RWPE2 (cell line): ENCODE results near the gene REXO1.
"Not testable (repeated sequence)": the region's sequence is repeated elsewhere in the genome, so short reads cannot be mapped to it uniquely, and the experiment has no call there.

Experiments
- ATAC-seq: fragments of 200-7000 bp; cut with Tn5 transposase; 3 replicates; pipeline ENCODE4 v1.9.1; 2021; ENCODE audit warnings: low read depth
- DNase-seq: peaks from one replicate; pipeline ENCODE4 v3.0.0-alpha.2; 2020; ENCODE audit warnings: low spot score
- H3K27ac ChIP-seq: fragments of 450-650 bp; 2 replicates; pipeline ENCODE4 v1.5.1; 2017; ENCODE audit warnings: mild to moderate bottlenecking; ENCODE audit not compliant: poor library complexity, severe bottlenecking
- H3K27me3 ChIP-seq: fragments of 250-450 bp; sonication (Bioruptor Pico); 2 replicates; pipeline ENCODE4 v1.5.1; 2021; ENCODE audit warnings: mild to moderate bottlenecking, moderate library complexity; ENCODE audit not compliant: insufficient read depth, poor library complexity, severe bottlenecking
- H3K36me3 ChIP-seq: fragments of 250-450 bp; sonication (Bioruptor Pico); 2 replicates; pipeline ENCODE4 v1.5.1; 2020; ENCODE audit warnings: low read depth, mild to moderate bottlenecking, moderate library complexity
- H3K4me1 ChIP-seq: fragments of 250-450 bp; sonication (Bioruptor Pico); 2 replicates; pipeline ENCODE4 v1.5.1; 2021; ENCODE audit warnings: mild to moderate bottlenecking, moderate library complexity; ENCODE audit not compliant: insufficient read depth, poor library complexity, severe bottlenecking
- H3K4me3 ChIP-seq: fragments of 250-450 bp; sonication (Bioruptor Pico); 2 replicates; pipeline ENCODE4 v1.5.1; 2021; ENCODE audit warnings: mild to moderate bottlenecking, moderate library complexity; ENCODE audit not compliant: severe bottlenecking
- H3K9me3 ChIP-seq: fragments of 250-450 bp; sonication (Bioruptor Pico); 2 replicates; pipeline ENCODE4 v1.5.1; 2021; ENCODE audit warnings: mild to moderate bottlenecking, moderate library complexity; ENCODE audit not compliant: severe bottlenecking
- TF ChIP-seq, protein P1 (sequence below): fragments of 450-650 bp; IDR thresholded peaks from one replicate; pipeline ENCODE4 v1.5.1; 2017; ENCODE audit warnings: mild to moderate bottlenecking, moderate library complexity; ENCODE audit not compliant: poor library complexity, severe bottlenecking

Gene REXO1

DNA sequence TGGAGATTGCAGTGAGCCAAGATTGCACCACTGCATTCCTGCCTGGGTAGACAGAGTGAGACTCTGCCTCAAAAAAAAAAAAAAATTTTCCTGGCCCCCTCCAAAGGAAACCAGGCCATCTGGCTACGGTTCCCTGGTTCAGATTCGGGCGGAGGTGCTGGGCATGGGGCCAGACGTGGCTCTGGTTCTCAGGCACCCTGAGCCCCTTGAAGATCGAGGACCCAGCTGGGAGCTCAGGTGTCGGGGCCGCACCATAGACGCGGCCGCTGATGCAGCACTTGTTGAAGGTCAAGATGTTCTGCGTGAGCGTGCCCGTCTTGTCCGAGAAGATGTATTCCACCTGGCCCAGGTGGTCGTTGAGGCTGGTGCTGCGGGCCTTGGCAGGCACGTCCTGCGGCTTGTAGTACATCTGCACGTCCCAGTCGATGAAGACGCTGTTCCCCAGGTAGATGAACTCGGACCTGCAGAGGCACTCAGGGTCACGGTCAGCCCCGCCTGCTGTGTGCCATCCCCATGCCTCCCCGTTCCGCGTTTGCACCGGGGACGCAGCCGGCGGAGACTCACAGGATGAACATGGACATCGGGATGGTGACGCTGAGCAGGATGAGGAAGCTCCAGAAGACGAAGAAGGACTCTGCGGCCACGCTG is 48.5 kb downstream of the REXO1 start:
- no peak overlapping the region for H3K27ac ChIP-seq

DNA sequence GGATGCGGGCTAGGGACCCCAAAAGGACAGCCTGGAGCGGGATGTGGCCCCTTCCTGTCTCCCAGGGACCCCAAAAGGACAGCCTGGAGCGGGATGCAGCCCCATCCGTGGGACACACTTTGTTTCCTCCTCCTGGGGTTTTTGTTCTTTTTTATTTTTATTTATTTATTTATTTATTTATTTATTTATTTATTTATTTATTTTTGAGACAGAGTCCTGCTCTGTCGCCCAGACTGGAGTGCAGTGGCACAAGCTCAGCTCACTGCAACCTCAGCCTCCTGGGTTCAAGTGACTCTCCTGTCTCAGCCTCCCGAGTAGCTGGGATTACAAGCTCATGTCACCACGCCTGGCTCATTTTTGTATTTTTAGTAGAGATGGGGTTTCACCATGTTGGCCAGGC is 51.0 kb downstream of the REXO1 start:
- H3K36me3 ChIP-seq, ATAC-seq, H3K9me3 ChIP-seq, DNase-seq, H3K4me3 ChIP-seq, H3K4me1 ChIP-seq, H3K27ac ChIP-seq: not testable (repeated sequence)
- H3K27me3 ChIP-seq, result peaks cover 12% of the 10 kb centered on the region

More for the DNA sequence above, 48.5 kb downstream of the REXO1 start:
- DNase-seq (peak; percentile 40), ATAC-seq (no peak)
- no peaks in the 10 kb centered on the region for H3K4me1 ChIP-seq
- no peaks in the 10 kb centered on the region for H3K36me3 ChIP-seq
- TF ChIP-seq, protein P1, sequence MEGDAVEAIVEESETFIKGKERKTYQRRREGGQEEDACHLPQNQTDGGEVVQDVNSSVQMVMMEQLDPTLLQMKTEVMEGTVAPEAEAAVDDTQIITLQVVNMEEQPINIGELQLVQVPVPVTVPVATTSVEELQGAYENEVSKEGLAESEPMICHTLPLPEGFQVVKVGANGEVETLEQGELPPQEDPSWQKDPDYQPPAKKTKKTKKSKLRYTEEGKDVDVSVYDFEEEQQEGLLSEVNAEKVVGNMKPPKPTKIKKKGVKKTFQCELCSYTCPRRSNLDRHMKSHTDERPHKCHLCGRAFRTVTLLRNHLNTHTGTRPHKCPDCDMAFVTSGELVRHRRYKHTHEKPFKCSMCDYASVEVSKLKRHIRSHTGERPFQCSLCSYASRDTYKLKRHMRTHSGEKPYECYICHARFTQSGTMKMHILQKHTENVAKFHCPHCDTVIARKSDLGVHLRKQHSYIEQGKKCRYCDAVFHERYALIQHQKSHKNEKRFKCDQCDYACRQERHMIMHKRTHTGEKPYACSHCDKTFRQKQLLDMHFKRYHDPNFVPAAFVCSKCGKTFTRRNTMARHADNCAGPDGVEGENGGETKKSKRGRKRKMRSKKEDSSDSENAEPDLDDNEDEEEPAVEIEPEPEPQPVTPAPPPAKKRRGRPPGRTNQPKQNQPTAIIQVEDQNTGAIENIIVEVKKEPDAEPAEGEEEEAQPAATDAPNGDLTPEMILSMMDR, result no peak
- no peaks in the 10 kb centered on the region for H3K9me3 ChIP-seq
- no peak overlapping the region for H3K4me3 ChIP-seq
- H3K27me3 ChIP-seq, result peaks cover 12% of the 10 kb centered on the region

GRCh38 chr19:1796395-1797142 is 51.7 kb downstream of the REXO1 start:
- Histone ChIP-seq H3K27me3 (peaks cover 12% of the 10 kb centered on the region), H3K36me3 (no peaks in the 10 kb centered on the region), H3K27ac (no peak overlapping the region), H3K4me3 (no peak overlapping the region), H3K9me3 (no peaks in the 10 kb centered on the region), H3K4me1 (no peaks in the 10 kb centered on the region)
- TF ChIP-seq, protein P1, result no peak
- ATAC-seq, result no peak
- DNase-seq, result no peak

DNA sequence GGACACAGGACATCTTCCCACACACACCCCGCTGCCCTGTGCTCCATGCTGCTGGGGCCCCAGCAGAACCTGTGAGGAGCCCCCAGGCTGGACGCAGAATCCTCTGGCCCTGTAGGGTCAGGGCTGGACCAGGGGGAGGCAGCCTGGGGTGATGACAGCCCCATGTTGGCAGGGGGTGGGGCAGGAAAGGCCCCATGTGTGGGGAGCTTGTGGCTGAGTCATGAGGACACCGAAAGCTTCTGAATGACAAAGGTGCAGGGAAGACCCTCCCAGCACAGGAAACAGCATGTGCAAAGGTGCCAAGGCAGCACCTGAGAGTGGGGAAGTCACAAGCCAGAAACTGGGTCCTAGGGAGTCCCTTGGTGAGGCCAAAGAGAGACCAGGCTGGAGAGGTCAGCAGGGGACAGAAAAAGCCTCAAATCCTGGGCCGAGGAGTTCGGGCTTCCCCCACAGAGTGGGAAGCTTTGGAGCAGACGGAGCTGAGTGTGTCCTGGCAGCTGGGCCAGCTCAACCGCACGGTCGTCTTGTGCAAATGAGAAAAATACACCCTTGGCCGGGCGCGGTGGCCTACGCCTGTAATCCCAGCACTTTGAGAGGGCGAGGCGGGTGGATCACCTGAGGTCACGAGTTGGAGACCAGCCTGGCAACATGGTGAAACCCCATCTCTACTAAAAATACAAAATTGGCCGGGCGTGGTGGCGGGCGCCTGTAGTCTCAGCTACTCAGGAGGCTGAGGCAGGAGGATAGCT is 53.7 kb downstream of the REXO1 start:
- ATAC-seq (0 out of 3 replicates have a peak, but pooled peaks have one; percentile 8), DNase-seq (no peak)
- Histone ChIP-seq H3K27ac (no peak overlapping the region), H3K9me3 (no peaks in the 10 kb centered on the region), H3K27me3 (peaks cover 13% of the 10 kb centered on the region), H3K36me3 (no peaks in the 10 kb centered on the region), H3K4me1 (no peaks in the 10 kb centered on the region), H3K4me3 (no peak overlapping the region)
- TF ChIP-seq, protein P1, result no peak

- Histone ChIP-seq H3K27me3 (peaks cover 15% of the 10 kb centered on the region), H3K27ac (no peak overlapping the region), H3K4me1 (no peaks in the 10 kb centered on the region), H3K9me3 (no peaks in the 10 kb centered on the region), H3K36me3 (no peaks in the 10 kb centered on the region), H3K4me3 (no peak overlapping the region)
- TF ChIP-seq, protein P1, result no peak
- ATAC-seq (no peak), DNase-seq (no peak)
These were observed 56.4 kb downstream of the REXO1 start for GRCh38 chr19:1791879-1792278.
